Measurements from ENCODE around the gene KIF22. TPM values are rescaled to one million over a fixed set of nuclear protein-coding genes. Genes with fewer than 3 reads are reported as not detected.

Gene KIF22
- total RNA-seq, 1 experiment from 2014 or later = 87.6 TPM

DNA sequence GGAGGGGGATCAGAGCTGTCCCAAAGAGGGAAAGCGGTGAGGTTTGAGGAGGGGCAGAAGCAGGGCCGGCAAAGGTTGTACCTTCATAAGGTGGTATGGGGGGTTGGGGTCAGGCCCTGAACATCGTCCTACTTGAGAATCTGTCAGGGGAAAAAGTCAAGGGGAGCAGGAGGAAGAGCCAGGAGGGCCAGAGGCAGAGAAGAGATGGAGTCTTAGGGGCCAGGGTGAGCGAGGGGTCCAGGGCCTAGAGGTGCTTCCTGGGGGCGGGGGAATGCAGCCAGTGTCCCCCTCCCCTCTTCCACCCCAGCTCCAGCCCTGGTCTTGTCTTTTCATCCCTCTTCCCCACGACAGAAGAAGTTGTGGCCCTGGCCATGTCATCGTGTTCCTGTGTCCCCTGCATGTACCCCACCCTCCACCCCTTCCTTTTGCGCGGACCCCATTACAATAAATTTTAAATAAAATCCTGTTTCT lies 20.2 kb downstream of the KIF22 start:
- Histone ChIP-seq H3K9me3 (ENCODE audit: low read length) (no peaks in the 10 kb centered on the region), H3K4me2 (ENCODE audit: low read length) (peak overlapping the region; percentile 97), H4K20me1 (ENCODE audit: low read length) (0 out of 2 replicates have a peak, but pooled peaks cover 6% of the 10 kb centered on the region), H3K4me1 (ENCODE audit: insufficient read depth, low read length) (peaks cover 38% of the 10 kb centered on the region), H3K9ac (ENCODE audit: low read length) (no peak overlapping the region), H3K36me3 (ENCODE audit: low read depth, low read length) (no peaks in the 10 kb centered on the region; the same call in 1 of the 2 replicates), H3K4me3 (ENCODE audit: low read length) (peak overlapping the region; percentile 83; the same call in 1 of the 2 replicates), H3K27me3 (ENCODE audit: low read length) (no peaks in the 10 kb centered on the region), H3K79me2 (ENCODE audit: low read length) (peaks cover 35% of the 10 kb centered on the region), H2AFZ (ENCODE audit: low read length) (no peak overlapping the region), H3K9me2 (replicated peaks; ENCODE audit: low read length) (no peaks in the 10 kb centered on the region), H3F3A (ENCODE audit: low read length, unreplicated experiment) (no peaks in the 10 kb centered on the region), H3K27ac (ENCODE audit: low read length) (peak overlapping the region; percentile 41)
- POLR2A ChIA-PET (ENCODE audit: unreplicated experiment) = no interaction called here
- CTCF ChIA-PET = no interaction called here
- no peak for DNase-seq
- TSS peak; percentile 80 for BruUV-seq (replicated peaks)
- intact Hi-C loops (cut with micrococcal nuclease) = no loop called here
- no peak for ATAC-seq
- no peak for TF ChIP-seq EZH2 (IDR thresholded peaks at IDR 0.05; ENCODE audit: low read length, unreplicated experiment)
- TF ChIP-seq, protein P1, sequence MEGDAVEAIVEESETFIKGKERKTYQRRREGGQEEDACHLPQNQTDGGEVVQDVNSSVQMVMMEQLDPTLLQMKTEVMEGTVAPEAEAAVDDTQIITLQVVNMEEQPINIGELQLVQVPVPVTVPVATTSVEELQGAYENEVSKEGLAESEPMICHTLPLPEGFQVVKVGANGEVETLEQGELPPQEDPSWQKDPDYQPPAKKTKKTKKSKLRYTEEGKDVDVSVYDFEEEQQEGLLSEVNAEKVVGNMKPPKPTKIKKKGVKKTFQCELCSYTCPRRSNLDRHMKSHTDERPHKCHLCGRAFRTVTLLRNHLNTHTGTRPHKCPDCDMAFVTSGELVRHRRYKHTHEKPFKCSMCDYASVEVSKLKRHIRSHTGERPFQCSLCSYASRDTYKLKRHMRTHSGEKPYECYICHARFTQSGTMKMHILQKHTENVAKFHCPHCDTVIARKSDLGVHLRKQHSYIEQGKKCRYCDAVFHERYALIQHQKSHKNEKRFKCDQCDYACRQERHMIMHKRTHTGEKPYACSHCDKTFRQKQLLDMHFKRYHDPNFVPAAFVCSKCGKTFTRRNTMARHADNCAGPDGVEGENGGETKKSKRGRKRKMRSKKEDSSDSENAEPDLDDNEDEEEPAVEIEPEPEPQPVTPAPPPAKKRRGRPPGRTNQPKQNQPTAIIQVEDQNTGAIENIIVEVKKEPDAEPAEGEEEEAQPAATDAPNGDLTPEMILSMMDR (conservative IDR thresholded peaks at IDR 0.05; ENCODE audit: low read depth, low read length) = no peak
- no peak for TF ChIP-seq EZH2phosphoT487 (IDR thresholded peaks at IDR 0.05; ENCODE audit: borderline replicate concordance, low read length)

DNA sequence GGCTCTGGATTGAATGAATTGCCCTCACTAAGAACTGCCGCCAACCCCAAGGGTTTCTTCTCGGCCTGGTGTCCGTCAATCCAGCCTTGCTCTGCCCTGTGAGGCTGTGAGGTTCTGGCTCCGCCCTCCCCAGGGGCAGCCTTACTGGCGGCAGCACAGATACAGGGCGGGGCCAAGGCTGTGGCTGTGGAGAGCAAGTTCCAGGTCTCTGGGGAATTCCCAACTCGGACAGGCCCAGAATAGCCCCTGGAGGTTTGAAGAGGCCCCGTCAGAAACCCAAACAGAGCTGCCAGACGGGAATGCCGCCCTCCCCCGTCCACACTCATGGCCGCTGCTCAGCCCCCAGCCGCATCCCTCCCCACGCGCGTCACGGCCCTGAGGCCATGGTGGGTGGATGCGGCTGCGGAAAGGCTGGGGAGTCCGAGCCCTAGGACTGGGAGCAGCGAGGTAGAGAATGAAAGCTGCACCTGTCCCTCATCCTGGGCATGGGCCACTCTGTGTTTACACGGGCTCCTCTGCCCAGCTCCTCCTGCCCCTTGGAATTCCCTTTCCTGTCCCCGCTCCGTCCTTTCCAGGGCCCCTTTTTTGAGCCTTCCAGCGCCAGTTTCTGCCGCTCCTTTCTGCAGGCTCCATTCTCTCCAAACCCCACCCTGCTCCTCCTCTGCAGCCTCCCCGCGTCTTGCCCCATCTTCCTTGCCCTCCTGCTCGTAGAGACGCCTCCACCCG lies 20.8 kb downstream of the KIF22 start:
- peak overlapping the region; percentile 83 for H3K4me3 ChIP-seq (ENCODE audit: low read length)
- no peaks in the 10 kb centered on the region; the same call in 1 of the 2 replicates for H3K36me3 ChIP-seq (ENCODE audit: low read depth, low read length)
- intact Hi-C loops (cut with micrococcal nuclease) = no loop called here
- H3K27ac ChIP-seq (ENCODE audit: low read length) = peak overlapping the region; percentile 61
- ATAC-seq (peak; percentile 65), DNase-seq (peak; percentile 93)
- 0 out of 2 replicates have a peak, but pooled peaks cover 6% of the 10 kb centered on the region for H4K20me1 ChIP-seq (ENCODE audit: low read length)
- peak overlapping the region; percentile 97 for H3K4me2 ChIP-seq (ENCODE audit: low read length)
- peaks cover 35% of the 10 kb centered on the region for H3K79me2 ChIP-seq (ENCODE audit: low read length)
- H3F3A ChIP-seq (ENCODE audit: low read length, unreplicated experiment) = no peaks in the 10 kb centered on the region
- no peaks in the 10 kb centered on the region for H3K27me3 ChIP-seq (ENCODE audit: low read length)
- BruUV-seq (replicated peaks) = no TSS peak
- H3K9me3 ChIP-seq (ENCODE audit: low read length) = no peaks in the 10 kb centered on the region
- POLR2A ChIA-PET (ENCODE audit: unreplicated experiment) = interaction anchor here (0.5 to 0.6 kb wide), 2 partner anchors 162 to 892 kb away, joined by 3 read pairs; no protein-coding TSS in a partner anchor
- peak overlapping the region; percentile 77 for H2AFZ ChIP-seq (ENCODE audit: low read length)
- H3K4me1 ChIP-seq (ENCODE audit: insufficient read depth, low read length) = peaks cover 38% of the 10 kb centered on the region
- CTCF ChIA-PET = interaction anchor here (0.6 kb wide), 1 partner anchor 15 kb away, joined by 3 read pairs; no protein-coding TSS in a partner anchor
- no peaks in the 10 kb centered on the region for H3K9me2 ChIP-seq (replicated peaks; ENCODE audit: low read length)
- no peak for TF ChIP-seq EZH2 (IDR thresholded peaks at IDR 0.05; ENCODE audit: low read length, unreplicated experiment)
- TF ChIP-seq, protein P1 (conservative IDR thresholded peaks at IDR 0.05; ENCODE audit: low read depth, low read length) = no peak
- TF ChIP-seq EZH2phosphoT487 (IDR thresholded peaks at IDR 0.05; ENCODE audit: borderline replicate concordance, low read length) = no peak
- peak overlapping the region; percentile 55 for H3K9ac ChIP-seq (ENCODE audit: low read length)

All from PC-3 (cell line).